HG02610 (cell line): Measurements from ENCODE around the gene PRRC2A.

ENCODE experiments used
- ATAC-seq: cut with Tn5 transposase; IDR thresholded peaks from one replicate; pipeline ENCODE4 v1.9.1; 2021; ENCODE audit warnings: mild to moderate bottlenecking, moderate library complexity; ENCODE audit not compliant: unreplicated experiment

Gene PRRC2A

DNA sequence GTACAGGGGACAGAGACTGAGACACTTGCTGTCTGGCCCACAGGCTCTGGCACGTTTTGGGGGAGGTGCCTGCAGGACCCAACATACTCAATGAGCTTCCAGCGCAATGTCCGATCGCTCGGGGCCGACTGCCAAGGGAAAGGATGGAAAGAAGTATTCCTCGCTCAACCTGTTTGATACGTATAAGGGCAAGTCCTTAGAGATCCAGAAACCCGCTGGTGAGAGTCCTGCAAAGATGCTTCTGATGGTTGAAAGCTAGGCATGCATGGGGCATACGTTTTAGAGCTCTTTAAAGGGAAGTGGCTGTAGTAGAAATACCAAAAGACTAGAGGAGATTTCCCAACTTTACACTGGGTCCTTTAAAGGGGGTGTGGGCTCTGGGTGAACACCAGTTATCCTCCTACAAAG lies 2.2 kb downstream of the PRRC2A start:
- ATAC-seq, result no peak

DNA sequence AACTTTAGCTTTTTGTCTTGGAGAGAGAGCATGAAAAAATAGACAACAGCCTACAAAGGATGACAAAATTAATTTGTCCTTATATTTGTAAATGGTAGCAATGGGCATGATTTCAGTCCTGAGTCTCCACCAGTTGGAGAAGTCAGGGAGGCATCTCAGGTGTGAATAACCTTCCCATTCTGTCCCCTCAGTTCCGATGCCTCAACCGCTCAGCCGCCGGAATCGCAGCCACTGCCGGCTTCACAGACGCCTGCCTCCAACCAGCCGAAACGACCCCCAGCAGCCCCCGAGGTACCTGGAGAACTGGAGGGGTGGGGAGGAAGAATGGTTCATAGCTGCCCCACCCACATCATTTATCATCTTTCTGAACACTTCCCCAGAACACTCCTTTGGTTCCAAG lies 3.6 kb downstream of the PRRC2A start:
- no peak for ATAC-seq

DNA sequence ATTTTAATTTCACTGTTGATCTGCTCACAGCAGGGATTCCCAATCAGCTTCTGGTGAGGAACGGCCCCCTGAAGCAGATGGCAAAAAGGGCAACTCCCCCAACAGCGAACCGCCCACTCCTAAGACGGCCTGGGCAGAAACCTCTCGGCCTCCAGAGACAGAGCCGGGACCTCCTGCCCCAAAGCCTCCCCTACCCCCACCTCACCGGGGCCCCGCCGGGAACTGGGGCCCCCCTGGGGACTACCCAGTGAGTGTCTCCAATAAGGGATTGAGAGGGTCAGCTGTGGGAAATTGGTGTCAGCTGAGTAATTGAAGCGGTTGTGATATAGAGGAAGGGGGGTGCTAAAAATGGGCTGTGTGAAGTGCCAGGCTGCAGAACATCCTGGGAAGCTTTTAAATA lies 6.4 kb downstream of the PRRC2A start:
- no peak for ATAC-seq

DNA sequence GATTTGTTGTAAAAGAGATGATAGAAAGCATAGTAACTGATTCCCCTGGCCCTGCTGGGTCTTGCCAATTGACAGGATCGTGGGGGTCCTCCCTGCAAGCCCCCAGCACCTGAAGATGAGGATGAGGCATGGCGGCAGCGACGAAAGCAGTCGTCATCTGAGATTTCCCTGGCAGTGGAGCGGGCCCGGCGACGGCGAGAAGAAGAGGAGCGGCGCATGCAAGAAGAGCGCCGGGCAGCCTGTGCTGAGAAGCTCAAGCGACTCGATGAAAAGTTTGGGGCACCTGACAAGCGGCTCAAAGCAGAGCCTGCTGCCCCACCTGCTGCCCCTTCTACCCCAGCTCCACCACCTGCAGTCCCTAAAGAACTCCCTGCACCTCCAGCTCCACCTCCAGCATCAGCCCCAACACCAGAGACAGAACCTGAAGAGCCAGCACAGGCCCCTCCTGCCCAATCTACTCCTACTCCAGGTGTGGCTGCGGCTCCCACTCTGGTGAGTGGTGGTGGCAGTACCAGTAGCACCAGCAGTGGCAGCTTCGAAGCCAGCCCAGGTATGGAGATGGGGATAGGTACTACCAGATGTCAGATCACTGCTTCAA lies 7.3 kb downstream of the PRRC2A start:
- no peak for ATAC-seq

DNA sequence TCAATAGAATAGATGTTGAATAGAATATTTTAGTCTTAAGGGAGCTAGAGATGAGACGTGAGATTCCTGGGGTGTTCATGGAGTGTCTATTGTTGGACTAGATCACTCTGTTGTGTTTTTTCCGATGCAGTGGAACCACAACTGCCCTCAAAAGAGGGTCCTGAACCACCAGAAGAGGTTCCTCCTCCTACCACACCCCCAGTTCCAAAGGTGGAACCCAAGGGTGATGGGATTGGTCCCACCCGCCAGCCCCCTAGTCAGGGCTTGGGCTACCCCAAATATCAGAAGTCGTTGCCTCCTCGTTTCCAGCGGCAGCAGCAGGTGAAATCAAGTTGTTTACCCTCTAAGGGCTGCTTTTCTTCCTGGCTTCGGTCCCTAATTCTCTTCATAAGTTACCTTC lies 8.5 kb downstream of the PRRC2A start:
- no peak for ATAC-seq

DNA sequence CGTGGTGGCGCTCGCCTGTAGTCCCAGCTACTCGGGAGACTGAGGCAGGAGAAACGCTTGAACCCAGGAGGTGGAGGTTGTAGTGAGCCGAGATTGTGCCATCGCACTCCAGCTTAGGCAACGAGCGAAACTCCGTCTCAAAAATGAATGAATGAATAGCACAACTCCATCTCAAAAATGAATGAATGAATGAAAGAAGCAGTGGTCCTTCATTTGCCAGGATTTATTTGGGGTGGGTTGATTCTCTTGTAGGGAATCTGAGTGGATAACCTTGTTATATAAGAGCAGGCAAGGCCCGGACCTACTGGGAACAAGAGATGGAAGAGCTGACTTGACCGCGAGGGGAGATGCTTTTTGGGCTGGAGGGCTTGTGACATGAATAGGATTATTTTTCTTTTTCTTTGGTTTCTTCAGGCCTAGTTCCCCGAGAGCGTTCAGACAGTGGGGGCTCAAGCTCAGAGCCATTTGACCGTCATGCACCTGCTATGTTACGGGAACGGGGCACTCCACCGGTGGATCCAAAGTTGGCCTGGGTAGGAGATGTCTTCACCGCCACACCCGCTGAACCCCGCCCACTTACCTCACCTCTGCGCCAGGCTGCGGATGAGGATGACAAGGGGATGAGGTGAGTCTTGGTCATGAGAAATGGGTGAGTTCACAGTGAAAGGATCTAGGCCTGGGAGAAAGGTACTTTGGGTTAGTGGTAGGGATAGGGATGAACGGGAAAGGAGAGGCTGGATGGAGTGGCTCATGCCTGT lies 9.8 kb downstream of the PRRC2A start:
- no peak for ATAC-seq

DNA sequence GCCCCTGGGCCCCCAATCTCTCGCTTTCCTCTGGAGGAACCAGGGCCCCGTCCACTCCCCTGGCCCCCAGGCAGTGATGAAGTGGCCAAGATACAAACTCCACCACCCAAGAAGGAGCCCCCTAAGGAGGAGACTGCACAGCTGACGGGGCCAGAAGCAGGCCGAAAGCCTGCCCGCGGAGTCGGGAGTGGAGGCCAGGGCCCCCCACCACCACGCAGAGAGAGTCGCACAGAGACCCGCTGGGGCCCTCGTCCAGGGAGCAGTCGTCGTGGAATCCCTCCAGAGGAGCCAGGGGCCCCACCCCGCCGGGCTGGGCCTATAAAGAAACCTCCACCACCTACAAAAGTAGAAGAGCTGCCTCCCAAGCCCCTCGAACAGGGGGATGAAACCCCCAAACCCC lies 10.7 kb downstream of the PRRC2A start:
- no peak for ATAC-seq

DNA sequence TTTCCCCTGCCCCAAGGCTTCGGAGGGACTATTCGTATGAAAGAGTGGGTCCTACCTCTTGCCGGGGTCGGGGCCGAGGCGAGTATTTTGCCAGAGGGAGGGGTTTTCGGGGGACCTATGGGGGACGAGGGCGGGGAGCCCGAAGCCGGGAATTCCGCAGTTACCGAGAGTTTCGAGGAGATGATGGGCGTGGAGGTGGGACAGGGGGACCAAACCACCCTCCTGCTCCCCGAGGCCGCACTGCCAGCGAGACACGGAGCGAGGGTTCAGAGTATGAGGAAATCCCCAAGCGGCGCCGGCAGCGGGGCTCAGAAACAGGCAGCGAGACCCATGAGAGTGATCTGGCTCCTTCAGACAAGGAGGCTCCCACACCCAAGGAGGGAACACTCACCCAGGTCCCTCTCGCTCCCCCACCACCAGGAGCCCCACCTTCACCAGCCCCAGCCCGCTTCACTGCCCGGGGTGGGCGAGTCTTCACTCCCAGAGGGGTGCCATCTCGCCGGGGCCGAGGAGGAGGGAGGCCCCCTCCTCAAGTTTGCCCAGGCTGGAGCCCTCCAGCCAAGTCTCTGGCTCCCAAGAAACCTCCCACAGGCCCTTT lies 11.3 kb downstream of the PRRC2A start:
- ATAC-seq, result no peak

DNA sequence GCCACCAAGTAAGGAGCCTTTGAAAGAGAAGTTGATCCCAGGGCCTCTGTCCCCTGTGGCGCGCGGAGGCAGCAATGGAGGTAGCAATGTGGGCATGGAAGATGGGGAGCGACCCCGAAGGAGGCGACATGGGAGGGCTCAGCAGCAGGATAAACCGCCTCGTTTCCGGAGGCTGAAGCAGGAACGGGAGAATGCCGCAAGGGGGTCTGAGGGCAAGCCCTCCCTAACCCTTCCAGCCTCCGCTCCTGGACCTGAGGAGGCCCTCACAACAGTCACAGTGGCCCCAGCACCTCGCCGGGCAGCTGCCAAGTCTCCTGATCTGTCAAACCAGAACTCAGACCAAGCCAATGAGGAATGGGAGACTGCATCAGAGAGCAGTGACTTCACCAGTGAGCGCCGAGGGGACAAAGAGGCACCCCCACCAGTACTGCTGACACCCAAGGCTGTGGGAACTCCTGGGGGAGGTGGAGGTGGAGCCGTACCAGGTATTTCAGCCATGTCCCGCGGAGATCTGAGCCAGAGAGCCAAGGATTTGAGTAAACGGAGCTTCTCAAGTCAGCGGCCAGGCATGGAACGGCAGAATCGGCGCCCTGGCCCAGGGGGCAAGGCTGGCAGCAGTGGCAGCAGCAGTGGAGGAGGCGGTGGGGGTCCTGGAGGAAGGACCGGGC lies 11.9 kb downstream of the PRRC2A start:
- no peak for ATAC-seq

DNA sequence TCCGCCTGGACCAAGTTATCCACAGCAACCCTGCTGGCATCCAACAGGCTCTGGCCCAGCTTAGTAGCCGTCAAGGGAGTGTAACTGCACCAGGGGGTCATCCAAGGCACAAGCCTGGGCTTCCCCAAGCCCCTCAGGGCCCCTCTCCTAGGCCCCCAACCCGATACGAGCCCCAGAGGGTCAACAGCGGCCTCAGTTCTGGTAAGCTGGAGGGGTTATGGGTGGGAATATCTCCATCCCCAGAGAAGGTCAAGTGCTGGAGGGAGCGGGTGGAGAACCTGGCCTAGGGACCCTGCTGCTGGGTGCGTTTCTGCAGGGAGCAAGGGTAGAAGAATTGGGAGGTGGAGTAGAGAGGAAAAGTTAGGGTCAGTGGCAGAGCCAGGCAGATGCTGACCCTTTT lies 12.9 kb downstream of the PRRC2A start:
- ATAC-seq, result no peak

DNA sequence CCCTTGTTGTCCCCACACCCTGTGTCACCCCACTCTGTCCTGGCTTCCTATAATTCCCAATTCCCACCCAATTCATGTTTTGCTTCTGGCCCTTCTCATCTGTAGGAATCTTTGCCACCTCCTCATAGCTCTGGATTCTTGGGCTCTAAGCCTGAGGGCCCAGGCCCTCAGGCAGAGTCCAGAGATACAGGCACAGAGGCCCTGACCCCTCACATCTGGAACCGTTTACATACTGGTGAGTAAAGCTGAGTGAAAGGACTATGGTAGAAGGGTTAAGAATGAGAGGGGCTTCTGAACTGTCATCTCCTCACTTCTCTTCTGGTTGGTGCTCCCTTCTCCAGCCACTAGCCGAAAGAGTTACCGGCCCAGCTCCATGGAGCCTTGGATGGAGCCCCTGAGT lies 13.6 kb downstream of the PRRC2A start:
- ATAC-seq, result no peak

DNA sequence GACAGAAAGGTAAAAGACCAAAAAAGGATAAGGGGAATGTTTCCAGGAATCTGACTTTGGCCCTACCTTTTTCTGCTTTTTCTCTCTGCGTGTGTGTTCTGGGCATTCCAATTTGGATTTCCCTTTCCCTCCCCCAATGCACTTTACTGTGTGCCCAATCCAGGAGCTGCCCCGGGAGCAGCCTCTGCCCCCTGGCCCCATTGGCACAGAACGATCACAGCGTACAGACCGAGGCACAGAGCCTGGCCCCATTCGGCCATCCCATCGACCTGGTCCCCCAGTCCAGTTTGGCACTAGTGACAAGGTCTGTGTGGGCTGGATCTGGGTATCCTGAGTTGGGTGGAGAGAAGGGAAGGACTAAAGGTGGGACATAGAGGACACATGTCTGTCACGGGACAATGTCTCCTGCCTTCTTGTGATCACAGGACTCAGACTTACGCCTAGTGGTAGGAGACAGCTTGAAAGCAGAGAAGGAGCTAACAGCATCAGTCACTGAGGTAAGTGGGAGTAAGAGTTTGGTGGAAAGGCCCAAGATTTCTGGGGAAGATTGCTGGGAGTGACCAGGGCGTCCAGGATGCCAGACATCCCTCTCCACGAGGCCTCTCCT lies 14.6 kb downstream of the PRRC2A start:
- ATAC-seq, result no peak

DNA sequence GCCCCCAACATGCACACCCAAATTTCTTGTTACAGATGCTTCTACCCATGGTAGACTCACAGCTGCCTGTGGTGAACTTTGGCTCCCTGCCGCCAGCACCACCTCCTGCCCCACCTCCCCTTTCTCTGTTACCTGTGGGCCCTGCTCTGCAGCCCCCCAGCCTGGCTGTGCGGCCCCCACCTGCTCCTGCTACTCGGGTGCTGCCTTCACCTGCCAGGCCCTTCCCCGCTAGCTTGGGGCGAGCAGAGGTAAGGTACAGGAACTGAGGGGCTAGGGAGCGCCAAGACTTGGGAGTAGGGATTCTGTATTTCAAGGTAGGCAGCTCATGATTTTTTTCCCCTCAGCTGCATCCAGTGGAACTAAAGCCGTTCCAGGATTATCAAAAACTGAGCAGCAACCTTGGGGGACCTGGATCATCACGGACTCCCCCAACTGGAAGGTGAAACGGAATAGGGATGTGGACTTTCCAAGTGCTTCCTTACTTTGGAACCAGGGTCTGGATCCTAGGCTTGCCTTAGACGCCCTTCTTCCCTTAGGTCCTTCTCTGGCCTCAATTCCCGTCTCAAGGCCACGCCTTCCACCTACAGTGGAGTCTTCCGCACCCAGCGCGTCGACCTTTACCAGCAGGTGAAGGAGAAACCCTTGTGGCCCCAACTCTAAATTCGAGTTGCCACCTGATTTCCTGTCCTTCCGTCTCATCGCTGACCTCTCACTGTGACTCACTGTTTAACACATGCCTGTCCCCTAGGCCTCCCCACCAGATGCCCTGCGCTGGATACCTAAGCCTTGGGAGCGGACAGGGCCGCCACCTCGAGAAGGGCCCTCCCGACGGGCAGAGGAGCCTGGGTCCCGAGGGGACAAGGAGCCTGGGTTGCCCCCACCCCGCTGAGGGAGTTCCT lies 16.4 kb downstream of the PRRC2A start:
- no peak for ATAC-seq

DNA sequence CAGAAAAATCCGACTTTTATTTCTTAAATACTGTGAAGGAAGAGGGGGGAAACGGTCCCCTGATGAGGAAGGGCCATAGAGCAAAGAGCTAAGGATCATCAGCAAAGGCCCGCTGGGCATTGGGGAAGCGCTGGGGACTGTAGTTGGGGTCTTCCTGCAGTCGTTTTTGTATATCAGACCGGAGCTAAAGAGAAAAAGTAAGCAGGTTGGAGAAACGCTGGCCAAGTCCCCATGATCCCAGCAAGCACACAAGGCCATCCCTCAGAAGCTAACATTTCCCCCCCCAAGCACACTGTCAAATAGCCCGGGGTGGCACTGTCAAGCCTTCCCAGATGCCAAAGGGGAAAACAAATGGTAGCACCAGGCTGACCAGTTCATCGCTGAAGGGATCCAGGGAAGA lies 18.5 kb downstream of the PRRC2A start:
- ATAC-seq, result no peak

DNA sequence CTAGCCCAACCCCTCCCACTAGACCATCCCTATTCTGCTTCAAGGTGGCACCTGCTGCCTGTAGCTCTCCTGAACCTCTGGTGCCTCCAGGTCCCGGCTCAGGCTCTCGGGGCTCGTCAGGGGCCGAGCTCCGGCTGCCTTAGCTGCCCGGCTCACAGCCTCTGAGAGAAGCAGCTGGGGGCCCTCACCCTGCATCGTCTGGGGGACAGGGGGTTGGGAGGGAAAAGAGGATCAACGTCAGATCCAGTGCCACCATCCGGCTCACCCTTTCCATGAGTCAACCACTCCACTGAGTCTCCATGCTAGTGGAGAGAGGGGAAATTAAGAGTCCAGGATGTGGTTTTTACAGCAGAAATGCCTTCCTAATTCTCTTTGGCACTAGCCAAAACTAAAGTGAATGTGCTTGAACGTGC lies 18.9 kb downstream of the PRRC2A start:
- ATAC-seq, result no peak

DNA sequence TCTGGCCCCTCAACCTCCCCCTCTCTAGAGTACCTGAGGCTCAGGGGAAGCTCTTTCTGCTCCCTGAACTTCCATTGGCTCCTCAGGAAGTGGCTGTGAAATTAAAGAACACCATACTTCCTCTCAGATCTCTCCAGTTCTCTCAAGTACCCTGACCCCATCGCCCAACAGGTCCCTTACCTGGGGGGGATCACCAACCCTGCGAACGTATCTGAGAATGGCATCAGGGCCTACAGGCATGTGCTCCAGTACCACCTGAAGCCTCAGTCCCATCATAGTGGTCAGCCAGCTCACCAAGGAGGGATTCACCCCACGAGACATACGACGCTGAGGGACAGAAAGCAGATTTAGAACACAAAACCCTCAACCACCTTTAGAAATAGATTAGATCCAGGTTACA lies 20.1 kb downstream of the PRRC2A start:
- no peak for ATAC-seq

DNA sequence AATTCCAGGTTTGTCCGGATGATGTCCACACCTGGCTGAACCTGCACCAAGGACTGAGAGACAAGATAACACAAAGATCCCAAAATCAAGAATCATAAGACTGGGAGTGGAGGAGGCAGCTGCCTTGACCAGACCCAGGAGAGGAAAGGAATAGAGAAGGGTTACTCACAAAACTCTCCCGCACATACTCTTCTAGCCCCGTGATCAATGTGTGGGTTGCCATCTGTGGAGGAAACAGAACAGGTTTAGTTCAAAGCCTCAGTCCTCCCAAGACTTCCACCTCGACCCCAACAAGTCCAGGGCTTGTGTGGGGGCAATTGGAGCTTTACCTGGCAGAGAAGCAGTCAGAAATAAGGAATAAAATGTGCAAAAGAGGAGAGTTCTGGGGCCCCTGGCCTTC lies 20.9 kb downstream of the PRRC2A start:
- ATAC-seq, result no peak

DNA sequence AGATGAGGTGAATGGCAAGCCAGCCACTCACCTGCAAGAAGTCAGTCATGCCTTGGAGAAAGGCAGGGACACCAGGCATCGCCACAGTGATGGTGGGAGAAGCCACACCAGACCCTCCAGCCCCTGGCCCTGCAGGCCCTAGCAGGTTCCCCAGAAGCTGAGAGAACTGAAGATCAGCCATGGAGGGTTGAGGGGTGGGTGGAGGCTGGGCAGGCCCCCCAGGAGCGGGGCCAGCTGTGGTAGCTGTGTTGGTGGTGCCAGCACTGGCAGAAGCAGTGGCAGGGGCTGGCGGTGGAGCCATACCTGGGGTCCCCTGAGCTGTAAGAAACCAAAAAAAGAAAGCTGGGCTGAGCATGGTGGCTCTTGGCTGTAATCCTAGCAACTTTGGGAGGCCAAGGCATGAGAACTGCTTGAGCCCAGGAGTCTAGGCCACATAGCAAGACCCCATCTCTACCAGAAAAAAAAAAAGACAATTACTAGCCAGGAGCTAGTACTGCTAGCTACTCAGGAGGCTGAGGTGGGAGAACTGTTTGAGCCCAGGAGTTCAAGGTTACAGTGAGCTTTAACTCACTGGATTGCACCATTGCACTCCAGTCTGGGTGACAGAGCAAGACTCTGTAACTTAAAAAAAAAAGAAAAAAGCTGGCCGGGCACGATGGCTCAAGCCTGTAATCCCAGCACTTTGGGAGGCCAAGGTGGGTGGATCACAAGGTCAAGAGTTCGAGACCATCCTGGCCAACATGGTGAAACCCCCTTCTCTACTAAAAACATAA lies 22.5 kb downstream of the PRRC2A start:
- no peak for ATAC-seq

DNA sequence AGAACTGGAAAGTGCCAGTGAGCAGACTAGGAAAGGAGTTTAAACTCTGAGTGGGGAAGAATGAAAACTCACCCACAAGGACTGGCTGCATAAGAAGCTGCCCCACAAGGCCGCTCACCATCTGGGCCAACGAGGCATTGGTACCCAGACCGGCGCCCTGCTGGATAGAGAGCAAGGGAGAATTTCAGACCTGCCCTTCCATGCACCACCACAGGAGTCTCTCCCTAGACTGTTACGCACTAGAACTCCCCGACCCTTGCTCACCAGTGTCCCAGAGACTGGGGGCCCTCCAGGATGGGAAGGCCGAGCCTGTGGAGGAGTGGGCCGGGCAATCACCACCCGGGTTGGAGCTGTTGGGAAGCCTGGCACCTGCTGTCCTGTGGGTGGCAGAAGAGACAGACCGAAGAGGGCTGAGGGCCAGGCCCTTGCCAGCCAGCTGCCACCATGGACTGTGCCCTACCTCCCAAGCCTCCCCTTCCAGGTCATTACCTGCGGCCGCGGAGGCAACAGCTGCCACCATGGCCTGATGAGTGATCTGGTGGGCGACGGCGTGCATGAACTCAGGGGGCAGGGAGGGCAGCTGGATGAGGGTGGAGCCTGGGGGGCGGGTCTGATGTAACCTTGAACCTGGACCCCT lies 23.4 kb downstream of the PRRC2A start:
- no peak for ATAC-seq
